Measurements from ENCODE around the gene PBX4.

DNA sequence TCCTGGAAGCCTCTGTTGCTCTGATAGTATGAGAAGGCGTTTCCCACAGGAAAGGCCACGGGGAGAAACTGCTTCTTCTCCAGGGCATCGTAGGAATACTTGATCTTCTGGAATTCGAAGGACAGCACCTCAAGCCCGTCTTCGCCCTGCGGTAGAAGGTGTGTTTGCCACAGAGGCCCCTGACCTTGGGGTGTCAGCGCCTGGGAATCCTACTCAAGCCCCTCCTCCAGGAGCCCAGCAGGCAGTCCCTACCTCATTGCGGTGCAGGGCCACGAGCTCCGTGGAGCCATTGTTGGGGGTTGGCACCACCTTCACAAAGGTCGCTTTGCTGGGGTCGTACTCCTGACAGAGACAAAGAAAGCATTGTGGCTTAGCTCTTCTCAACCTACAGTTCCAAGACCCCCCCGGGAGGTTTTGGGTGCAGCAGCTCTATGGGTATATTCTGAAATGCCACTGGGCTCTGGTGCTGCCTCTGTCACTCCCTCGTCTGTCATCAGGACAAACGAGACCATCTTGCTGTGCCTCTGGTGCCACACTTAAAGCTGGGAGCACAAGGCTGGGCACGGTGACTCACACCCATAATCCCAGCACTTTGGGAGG, 41.3 kb upstream of the PBX4 start:
- TF ChIP-seq, protein P1, sequence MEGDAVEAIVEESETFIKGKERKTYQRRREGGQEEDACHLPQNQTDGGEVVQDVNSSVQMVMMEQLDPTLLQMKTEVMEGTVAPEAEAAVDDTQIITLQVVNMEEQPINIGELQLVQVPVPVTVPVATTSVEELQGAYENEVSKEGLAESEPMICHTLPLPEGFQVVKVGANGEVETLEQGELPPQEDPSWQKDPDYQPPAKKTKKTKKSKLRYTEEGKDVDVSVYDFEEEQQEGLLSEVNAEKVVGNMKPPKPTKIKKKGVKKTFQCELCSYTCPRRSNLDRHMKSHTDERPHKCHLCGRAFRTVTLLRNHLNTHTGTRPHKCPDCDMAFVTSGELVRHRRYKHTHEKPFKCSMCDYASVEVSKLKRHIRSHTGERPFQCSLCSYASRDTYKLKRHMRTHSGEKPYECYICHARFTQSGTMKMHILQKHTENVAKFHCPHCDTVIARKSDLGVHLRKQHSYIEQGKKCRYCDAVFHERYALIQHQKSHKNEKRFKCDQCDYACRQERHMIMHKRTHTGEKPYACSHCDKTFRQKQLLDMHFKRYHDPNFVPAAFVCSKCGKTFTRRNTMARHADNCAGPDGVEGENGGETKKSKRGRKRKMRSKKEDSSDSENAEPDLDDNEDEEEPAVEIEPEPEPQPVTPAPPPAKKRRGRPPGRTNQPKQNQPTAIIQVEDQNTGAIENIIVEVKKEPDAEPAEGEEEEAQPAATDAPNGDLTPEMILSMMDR (IDR thresholded peaks at IDR 0.05) = no peak
- TF ChIP-seq POLR2A (IDR thresholded peaks at IDR 0.05) = no peak

Data from adrenal gland (tissue), 5 donors.